Heart left ventricle (tissue), 16 donors: ENCODE results near the gene ZMAT5. TPM values are rescaled to one million over a fixed set of nuclear protein-coding genes. Genes with fewer than 3 reads are reported as not detected.

Source experiments
- ATAC-seq, 4 donors: fragments of 200-7000 bp; cut with Tn5 transposase; one replicate each; pipeline ENCODE4 v1.9.1; 2020 to 2022; ENCODE audit warnings: moderate library complexity in 4 of 4, mild to moderate bottlenecking in 3 of 4, moderate number of reproducible peaks in 1 of 4
- DNase-seq, 5 donors: peaks; one replicate each; pipeline ENCODE4 v3.0.0-alpha.2; 2020
- H3K27ac ChIP-seq, 12 donors: fragments of 200-600 bp; sonication (generic) in 4 of 12; one replicate each; pipeline versions ENCODE4 v1.5.0 to v1.8.0; 2016 to 2022; ENCODE audit warnings: mild to moderate bottlenecking in 2 of 12
- H3K27me3 ChIP-seq, 9 donors: fragments of 200-600 bp; sonication (generic) in 2 of 9; one replicate each; pipeline versions ENCODE4 v1.5.1 to v1.8.0; 2016 to 2022; ENCODE audit warnings: mild to moderate bottlenecking in 3 of 9
- H3K36me3 ChIP-seq, 9 donors: fragments of 200-600 bp; sonication (generic) in 2 of 9; one replicate each; pipeline versions ENCODE4 v1.5.0 to v1.8.0; 2018 to 2022; ENCODE audit warnings: mild to moderate bottlenecking in 2 of 9
- H3K4me1 ChIP-seq, 12 donors: fragments of 200-600 bp; sonication (generic) in 4 of 12; one replicate each; pipeline versions ENCODE4 v1.5.0 to v1.8.0; 2016 to 2022; ENCODE audit warnings: mild to moderate bottlenecking in 3 of 12
- H3K4me3 ChIP-seq, 12 donors: fragments of 200-600 bp; sonication (generic) in 4 of 12; one replicate each; pipeline versions ENCODE4 v1.5.0 to v1.8.0; 2017 to 2022; ENCODE audit warnings: mild to moderate bottlenecking in 9 of 12, moderate library complexity in 4 of 12
- H3K9me3 ChIP-seq, 12 donors: fragments of 200-600 bp; sonication (generic) in 4 of 12; one replicate each; pipeline versions ENCODE4 v1.5.0 to v1.8.0; 2016 to 2022; ENCODE audit warnings: mild to moderate bottlenecking in 1 of 12
- CTCF ChIP-seq, 12 donors: fragments of 200-600 bp; sonication (generic) in 4 of 12; IDR thresholded peaks; one replicate each; pipeline versions ENCODE4 v1.5.0 to v1.8.0; 2018 to 2022; ENCODE audit warnings: antibody characterized with exemption in 12 of 12, mild to moderate bottlenecking in 5 of 12
- POLR2A ChIP-seq, 2 donors: fragments of 450-650 bp; IDR thresholded peaks; one replicate each; pipeline ENCODE4 v1.6.1; 2017; ENCODE audit warnings: antibody characterized with exemption in 2 of 2, mild to moderate bottlenecking in 2 of 2, moderate library complexity in 2 of 2
- WGBS, 4 donors: extraction: QIAGEN DNeasy Blood & Tissue Kit in 2 of 4; methylation state at CpG; one replicate each; pipeline versions ENCODE4 v1.1.5 to v1.1.7; 2013 to 2018; 5-methylcytosine and 5-hydroxymethylcytosine counted together
- intact Hi-C, 10 donors: fragments of 100-400 bp; cut with DNase I; formaldehyde crosslinking; loops; one replicate each; pipeline versions ENCODE4 v1.11.1 to v1.14.2; 2022
- polyA plus RNA-seq, 2 donors: library from polyadenylated mRNA; stranded (reverse); fragments of 200-250 nt; gene quantifications; one replicate each; pipeline ENCODE4 v1.2.3, GENCODE V29; 2013
- total RNA-seq, 9 donors: library from RNA; depleted of rRNA in 2 of 9; stranded (reverse); fragments of >200 nt in 2 of 9; fragmentation: NEBNext Ultra II Directional in 3 of 9; extraction: Animal tissue kit (Norgen Biotek cat#: 25700) in 3 of 9; gene quantifications; one replicate each; pipeline versions ENCODE4 v1.1.0 to v1.2.4, GENCODE V29; 2016 to 2023
- donor health status: ischemic (EF 13 %, LVEDD 7.1; RV severe dilation, severe dysfunction).
- donor health status: healthy with polysubstance abuse.
- donor health status: DM: no; HTN: yes; CAD: no.
- donor health status: DM: no; HTN: no; CAD: no.
- donor health status: ischemic (EF 25% LVEDD 6.9; RV normal size, moderate dysfunction).
- donor health status: ischemic (EF 25% LVEDD 5.7; RV mildly dilated, moderate dysfunction).
- donor health status: healthy.
- donor health status: DM: yes; HTN: yes; CAD: no.
- donor health status: ischemic (EF 35%, LVEDD 5.7; RV mildly dilated, moderate dysfunction).
- donor health status: nonischemic (EF 11% LVEDD 7.7; RV severe dilation, severe dysfunction).
- donor health status: DM: yes; HTN: yes; CAD: no.
- donor health status: PGD.
- donor health status: ischemic (EF 29% LVEDD 5.4; RV normal size, mild dysfunction).
- donor health status: nonischemic (EF 23%, LVEDD 6.1; RV moderate dilation, normal function).

The ZMAT5 gene
- total and polyA plus RNA-seq, 11 donors: 19.4 to 37.2 (median 22.7) TPM

GRCh38 chr22:29803190-29803589, 36.4 kb upstream of the ZMAT5 start:
- Histone ChIP-seq H3K4me3 (no peak overlapping the region), H3K36me3 (peaks cover 0 to 100% (median 86%) of the 10 kb centered on the region in 9 donors), H3K9me3 (no peaks in the 10 kb centered on the region), H3K27ac (no peak overlapping the region), H3K27me3 (no peaks in the 10 kb centered on the region), H3K4me1 (peaks cover 5 to 46% (median 20%) of the 10 kb centered on the region in 12 donors)
- 96 to 97% (median 97%) methylated on average over 2 of the region's 2 CpGs for WGBS, 4 donors
- TF ChIP-seq CTCF (IDR thresholded peaks at IDR 0.05): no peak
- TF ChIP-seq POLR2A (IDR thresholded peaks at IDR 0.05): no peak
- ATAC-seq (no peak), DNase-seq (peak in 1 of 5 donors; percentile 2)
- intact Hi-C loops: no loop called here

GRCh38 chr22:29801796-29802195, 35.0 kb upstream of the ZMAT5 start:
- no peak for ATAC-seq
- H3K4me3 ChIP-seq: no peak overlapping the region
- intact Hi-C loops: no loop called here
- 66 to 89% (median 81%) methylated on average over 8 of the region's 8 CpGs for WGBS, 4 donors
- H3K27ac ChIP-seq: peak overlapping the region in 3 of 12 donors; percentile 13 to 89 (median 46)
- H3K36me3 ChIP-seq: peaks cover 0 to 98% (median 75%) of the 10 kb centered on the region in 9 donors
- TF ChIP-seq POLR2A (IDR thresholded peaks at IDR 0.05) (no peak), CTCF (IDR thresholded peaks at IDR 0.05) (no peak)
- no peak for DNase-seq
- no peaks in the 10 kb centered on the region for H3K27me3 ChIP-seq
- H3K4me1 ChIP-seq: peaks cover 5 to 59% (median 29%) of the 10 kb centered on the region in 12 donors
- no peaks in the 10 kb centered on the region for H3K9me3 ChIP-seq

- peak in 1 of 5 donors; percentile 3 for DNase-seq
- peaks cover 0 to 98% (median 75%) of the 10 kb centered on the region in 9 donors for H3K36me3 ChIP-seq
- 55 to 69% (median 61%) methylated on average over 5 of the region's 5 CpGs for WGBS, 4 donors
- ATAC-seq: no peak
- H3K4me1 ChIP-seq: peaks cover 5 to 59% (median 29%) of the 10 kb centered on the region in 12 donors
- no peak overlapping the region for H3K4me3 ChIP-seq
- H3K9me3 ChIP-seq: no peaks in the 10 kb centered on the region
- no peaks in the 10 kb centered on the region for H3K27me3 ChIP-seq
- intact Hi-C loops: no loop called here
- TF ChIP-seq CTCF (IDR thresholded peaks at IDR 0.05): no peak
- no peak for TF ChIP-seq POLR2A (IDR thresholded peaks at IDR 0.05)
- H3K27ac ChIP-seq: peak overlapping the region in 3 of 12 donors; percentile 46 to 93 (median 89)
These were observed 34.3 kb upstream of the ZMAT5 start for GRCh38 chr22:29801153-29801552.

GRCh38 chr22:29799217-29799680, 32.4 kb upstream of the ZMAT5 start:
- no peaks in the 10 kb centered on the region for H3K27me3 ChIP-seq
- WGBS, 4 donors: 29 to 62% (median 46%) methylated on average over 3 to 8 of the region's 8 CpGs
- DNase-seq (peak; percentile 88 to 96 (median 91)), ATAC-seq (peak; percentile 92 to 98 (median 98))
- peak overlapping the region in 6 of 12 donors; percentile 2 to 28 (median 13) for H3K4me3 ChIP-seq
- intact Hi-C loops: loop anchor here in 1 of 10 donors (1.0 kb wide), 1 partner anchor 22 kb away; no protein-coding TSS in a partner anchor
- peaks cover 5 to 54% (median 27%) of the 10 kb centered on the region in 12 donors for H3K4me1 ChIP-seq
- H3K27ac ChIP-seq: peak overlapping the region; percentile 81 to 93 (median 87)
- peak in 3 of 12 donors; percentile 7 to 19 (median 9) for TF ChIP-seq CTCF (IDR thresholded peaks at IDR 0.05)
- peak in 1 of 2 donors; percentile 11 for TF ChIP-seq POLR2A (IDR thresholded peaks at IDR 0.05)
- no peaks in the 10 kb centered on the region for H3K9me3 ChIP-seq
- peaks cover 0 to 98% (median 75%) of the 10 kb centered on the region in 9 donors for H3K36me3 ChIP-seq
